NCI-H460 (cell line): ENCODE data around the gene SERINC4. TPM values are rescaled to one million over a fixed set of nuclear protein-coding genes. Genes with fewer than 3 reads are reported as not detected.
A peak's percentile ranks its signal among the peaks of the same experiment; 100 is the strongest.
"Not testable (repeated sequence)": the region's sequence is repeated elsewhere in the genome, so short reads cannot be mapped to it uniquely, and the experiment has no call there.

Source experiments
- DNase-seq: peaks from one replicate; pipeline ENCODE4 v3.0.0-alpha.2; 2016; ENCODE audit warnings: low read depth; ENCODE audit errors: extremely low read depth
- polyA plus RNA-seq: library from polyadenylated mRNA; depleted of rRNA; stranded (reverse); fragments of >200 nt; gene quantifications from 2 replicates; pipeline ENCODE4 v1.2.3, GENCODE V29; 2014; cell fraction: nucleus; rRNA removed
- total RNA-seq: library from RNA; depleted of rRNA; stranded (reverse); fragments of >200 nt; shearing (Covaris generic); gene quantifications from 2 replicates; pipeline ENCODE4 v1.2.3, GENCODE V29; 2014; rRNA removed

Gene SERINC4
- total RNA-seq = 0.12 TPM in 1 of 2 replicates, not detected in the other
- polyA plus RNA-seq = 0.43 TPM in 1 of 2 replicates, not detected in the other

DNA sequence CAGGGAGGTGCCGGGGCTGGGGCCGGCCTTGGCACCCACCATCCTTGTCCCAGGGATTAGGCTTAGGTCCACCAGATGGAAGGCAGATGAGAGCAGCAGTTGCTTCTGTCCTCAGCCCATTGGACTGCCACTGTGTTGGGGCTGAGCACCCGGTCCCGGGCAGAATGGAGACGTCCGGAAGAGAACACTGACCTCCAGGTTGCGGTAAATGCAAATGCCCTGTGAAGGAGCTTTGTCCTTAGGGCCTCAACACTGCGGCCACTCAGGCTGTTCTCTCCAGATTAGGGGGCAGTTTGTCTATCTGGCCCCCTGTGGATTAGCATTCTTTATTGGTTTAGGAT is at the start of gene SERINC4:
TSS of gene SERINC4 (minus strand) at position 276 of the 341 bp plus-strand sequence. CDS start at position 42, 234 bp downstream.
- DNase-seq = no peak

DNA sequence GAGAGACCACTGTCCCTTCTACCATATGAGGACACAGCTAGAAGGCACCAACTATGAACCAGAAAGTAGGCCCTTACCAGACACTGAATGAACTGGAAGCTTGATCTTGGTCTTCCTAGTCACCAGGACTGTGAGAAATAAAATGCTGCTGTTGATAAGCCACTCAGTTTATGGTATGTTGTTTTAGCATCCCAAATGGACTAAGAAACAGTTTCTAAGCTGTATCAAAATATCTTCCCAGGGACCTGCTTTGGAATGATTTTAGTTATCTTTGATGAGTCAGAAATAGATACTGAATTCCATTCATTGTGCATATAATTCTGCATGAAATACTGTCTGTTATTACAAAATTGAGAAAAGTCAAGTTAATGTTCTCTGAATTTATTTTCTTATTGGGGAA is 45.4 kb upstream of the SERINC4 start:
- DNase-seq = no peak

- DNase-seq = not testable (repeated sequence)
Observed at GRCh38 chr15:43832485-43832884, 32.5 kb upstream of the SERINC4 start.

GRCh38 chr15:43831519-43832052 is 31.6 kb upstream of the SERINC4 start:
- DNase-seq = not testable (repeated sequence)

DNA sequence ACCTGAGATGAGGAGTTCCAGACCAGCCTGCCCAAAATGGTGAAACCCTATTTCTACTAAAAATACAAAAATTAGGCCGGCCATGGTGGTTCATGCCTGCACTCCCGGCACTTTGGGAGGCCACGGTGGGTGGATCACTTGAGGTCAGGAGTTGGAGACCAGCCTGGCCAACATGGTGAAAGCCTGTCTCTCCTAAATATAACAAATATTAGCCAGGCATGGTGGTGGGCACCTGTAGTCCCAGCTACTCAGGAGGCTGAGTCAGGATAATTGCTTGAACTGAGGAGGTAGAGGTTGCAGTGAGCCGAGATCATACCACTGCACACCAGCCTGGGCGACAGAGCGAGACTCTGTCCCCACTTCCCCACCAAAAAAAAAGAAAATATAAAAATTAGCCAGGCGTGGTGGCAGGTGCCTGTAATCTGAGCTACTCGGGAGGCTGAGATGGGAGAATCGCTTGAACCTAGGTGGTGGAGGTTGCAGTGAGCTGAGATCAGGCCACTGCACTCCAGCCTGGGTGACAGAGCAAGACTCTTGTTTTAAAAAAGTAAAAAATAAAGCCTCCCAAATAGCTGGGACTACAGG is 30.8 kb upstream of the SERINC4 start:
- DNase-seq = not testable (repeated sequence)

- DNase-seq = not testable (repeated sequence)
Observed at GRCh38 chr15:43829951-43830540, 30.0 kb upstream of the SERINC4 start.

- no peak for DNase-seq
Observed at GRCh38 chr15:43828061-43828657, 28.1 kb upstream of the SERINC4 start.

DNA sequence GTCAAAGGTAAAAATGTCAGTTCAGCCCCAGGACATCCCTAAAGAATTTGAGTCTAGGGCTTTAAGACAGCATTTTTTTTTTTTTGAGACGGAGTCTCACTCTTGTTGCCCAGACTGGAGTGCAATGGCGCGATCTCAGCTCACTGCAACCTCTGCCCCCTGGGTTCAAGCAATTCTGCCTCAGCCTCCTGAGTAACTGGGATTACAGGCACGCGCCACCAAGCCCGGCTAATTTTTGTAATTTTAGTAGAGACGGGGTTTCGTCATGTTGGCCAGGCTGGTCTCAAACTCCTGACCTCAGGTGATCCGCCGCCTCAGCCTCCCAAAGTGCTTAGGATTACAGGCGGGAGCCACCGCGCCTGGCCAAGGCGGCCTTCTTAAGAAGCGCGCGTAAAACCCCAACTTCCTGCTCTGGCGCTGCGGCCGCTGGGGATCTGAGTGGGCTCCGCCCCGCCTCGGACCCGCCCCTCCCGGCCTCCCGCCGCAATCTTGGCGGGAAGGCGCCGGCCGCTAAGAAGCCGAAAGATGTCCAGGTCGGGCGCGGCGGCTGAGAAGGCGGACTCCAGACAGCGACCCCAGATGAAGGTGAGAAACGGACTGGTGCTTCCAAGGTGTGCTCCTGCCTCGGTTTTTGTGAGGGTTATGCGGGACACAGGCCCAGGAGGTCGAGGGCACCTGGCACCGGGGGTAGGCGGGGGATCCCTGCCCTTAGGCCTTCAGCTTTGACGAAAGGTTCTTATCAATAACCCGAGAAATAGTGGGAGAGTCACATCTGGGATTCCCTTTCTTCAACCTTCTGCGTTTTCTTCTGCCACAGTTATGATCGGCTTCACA is 26.7 kb upstream of the SERINC4 start, which contains the start of gene WDR76:
TSS of gene WDR76 (plus strand) at position 495 of the 834 bp plus-strand sequence. CDS start at position 526, 31 bp downstream.
- DNase-seq = peak; percentile 72

GRCh38 chr15:43826029-43826507 is 26.0 kb upstream of the SERINC4 start:
- DNase-seq = no peak

DNA sequence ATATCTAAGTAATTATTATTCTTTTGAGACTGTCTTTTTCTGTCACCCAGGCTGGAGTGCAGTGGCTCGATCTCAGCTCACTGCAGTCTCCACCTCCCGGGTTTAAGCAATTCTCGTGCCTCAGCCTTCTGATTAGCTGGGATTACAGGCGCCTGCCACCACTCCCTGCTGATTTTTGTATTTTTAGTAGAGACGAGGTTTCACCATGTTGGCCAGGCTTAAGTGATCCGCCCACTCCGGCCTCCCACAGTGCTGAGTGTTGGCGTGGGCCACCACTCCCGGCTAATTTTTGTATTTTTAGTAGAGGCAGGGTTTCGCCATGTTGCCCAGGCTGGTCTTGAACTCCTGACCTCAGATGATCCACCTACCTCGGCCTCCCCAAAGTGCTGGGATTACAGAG is 25.3 kb upstream of the SERINC4 start:
- DNase-seq = not testable (repeated sequence)

DNA sequence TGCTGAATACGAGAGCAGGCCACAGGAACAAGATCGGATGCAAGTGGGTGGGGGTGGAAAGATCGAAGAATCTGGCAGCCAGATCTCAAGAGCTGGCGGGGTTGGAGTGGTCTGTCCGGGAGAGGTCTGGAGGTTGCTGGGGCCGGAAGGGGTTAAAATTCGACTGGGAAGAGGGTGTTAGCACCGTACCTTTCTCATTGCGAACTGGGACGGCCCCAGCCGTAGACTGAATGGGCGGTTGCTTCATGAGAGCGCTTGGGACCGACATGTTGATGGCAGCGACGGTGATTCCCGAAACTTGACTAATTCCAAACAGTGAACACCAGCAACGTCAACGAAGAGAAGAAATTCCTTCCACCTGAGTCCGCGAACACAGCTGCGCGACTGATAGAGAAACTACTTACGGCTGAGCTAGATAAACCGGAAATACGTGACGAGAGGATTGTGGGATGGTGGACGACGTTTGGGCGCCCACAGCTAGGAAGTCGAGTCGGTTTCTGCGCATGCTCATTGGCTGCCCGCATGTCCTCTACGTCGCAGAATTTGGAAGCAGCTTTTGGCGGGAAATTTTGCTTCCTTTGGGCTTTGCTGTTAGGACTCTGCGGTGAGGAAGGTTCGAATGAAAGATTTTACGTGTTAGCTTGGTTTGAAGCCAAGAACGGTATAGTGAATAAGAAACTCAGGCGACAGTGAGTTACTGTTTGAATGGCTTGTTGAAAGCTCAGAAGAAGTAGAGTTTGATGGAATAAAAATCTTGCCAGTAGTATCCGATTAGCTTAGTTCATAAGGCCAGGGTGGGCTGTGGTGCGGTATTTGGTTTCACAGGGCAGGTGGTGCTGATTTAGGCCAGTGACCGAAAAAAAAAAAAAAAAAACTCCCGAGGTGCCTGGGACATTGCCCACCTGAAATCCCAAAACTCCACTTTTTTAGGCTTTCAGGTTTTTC is 24.6 kb upstream of the SERINC4 start, which contains the start of gene MFAP1:
TSS of gene MFAP1 (minus strand) at position 389 of the 945 bp plus-strand sequence. CDS start at position 268, 121 bp downstream.
- peak; percentile 95 for DNase-seq

DNA sequence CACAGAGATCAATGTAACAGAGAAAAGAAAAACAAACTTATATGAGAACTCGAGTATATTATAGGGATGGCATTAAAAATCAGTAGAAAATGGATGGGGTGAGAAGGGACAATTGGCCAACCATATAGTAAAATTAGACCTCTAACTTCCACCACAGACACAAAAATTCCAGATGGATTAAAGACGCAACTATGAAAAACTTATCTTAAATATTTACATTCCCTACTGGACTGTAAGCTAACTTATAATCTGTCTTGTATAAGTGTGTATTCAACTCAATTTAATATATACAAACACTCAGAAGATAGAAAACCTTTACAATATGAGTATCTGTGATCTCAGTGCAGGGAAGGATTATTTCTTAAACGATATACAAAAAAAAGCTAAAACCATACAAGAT is 21.5 kb upstream of the SERINC4 start:
- DNase-seq = no peak

- DNase-seq = not testable (repeated sequence)
Observed at GRCh38 chr15:43815064-43815463, 15.0 kb upstream of the SERINC4 start.

- no peak for DNase-seq
Observed at GRCh38 chr15:43808960-43809678, 9.1 kb upstream of the SERINC4 start.

DNA sequence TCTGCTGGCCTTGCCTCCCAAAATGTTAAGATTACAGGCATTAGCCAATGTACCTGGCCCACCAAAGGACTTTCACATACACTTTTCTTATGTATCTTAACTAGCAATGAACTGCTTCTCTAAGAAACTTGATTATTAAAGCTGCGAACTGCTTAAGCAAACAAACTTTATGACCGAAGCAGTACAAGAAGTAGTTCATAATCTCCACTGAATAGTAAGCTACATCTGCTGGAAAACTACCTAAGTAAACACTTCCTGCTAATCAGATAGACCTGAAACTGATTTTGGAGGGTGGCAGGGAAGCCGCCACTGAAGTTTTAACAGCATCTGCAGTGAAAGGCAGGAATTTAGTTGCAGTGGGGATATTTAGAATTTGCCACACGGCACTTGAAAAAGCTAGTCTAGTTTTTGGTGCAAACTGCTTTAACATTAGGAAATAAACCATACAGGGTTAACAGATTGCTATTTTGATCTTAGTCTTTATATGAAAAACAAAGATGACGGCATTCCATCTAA is 8.5 kb upstream of the SERINC4 start:
- DNase-seq = no peak

GRCh38 chr15:43802676-43803075 is 2.7 kb upstream of the SERINC4 start:
- DNase-seq = not testable (repeated sequence)

DNA sequence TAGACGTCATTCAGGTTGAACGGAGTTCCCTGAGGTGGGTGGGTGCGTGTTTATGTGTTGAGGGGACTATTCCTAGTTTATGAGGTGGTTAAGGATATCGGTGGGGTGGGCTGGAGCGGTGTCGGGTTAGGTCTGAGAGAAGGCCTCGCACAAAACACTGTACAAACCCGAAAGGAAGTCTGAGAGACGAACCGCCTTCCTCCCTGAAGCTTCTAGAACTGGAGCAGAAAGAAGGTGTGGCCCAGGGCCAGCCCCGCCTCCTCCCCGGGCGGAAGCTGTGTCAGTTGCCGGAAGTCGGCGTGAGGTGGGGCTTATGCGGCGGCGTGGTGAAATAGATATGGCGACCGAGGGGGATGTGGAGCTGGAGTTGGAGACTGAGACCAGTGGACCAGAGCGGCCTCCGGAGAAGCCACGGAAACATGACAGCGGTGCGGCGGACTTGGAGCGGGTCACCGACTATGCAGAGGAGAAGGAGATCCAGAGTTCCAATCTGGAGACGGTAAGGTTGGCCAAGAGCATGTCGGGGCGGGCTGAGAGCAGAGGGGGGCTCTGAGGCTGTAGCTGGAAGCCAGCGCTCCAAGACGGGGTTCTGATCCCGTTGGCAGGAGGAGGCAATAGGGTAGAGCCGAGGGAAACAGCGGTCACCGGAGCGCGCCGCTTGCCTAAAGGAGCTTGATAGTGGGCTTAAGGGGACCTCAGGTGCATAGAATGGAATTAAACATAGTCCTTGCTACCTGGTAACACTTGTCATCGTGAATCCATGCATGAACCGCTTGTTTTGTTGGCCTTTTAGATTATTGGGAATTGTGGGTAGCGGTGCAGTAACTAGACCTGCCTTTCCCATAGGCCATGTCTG is 494 bp upstream of the SERINC4 start, which contains the start of gene HYPK:
TSS of gene HYPK (plus strand) at position 314 of the 856 bp plus-strand sequence. CDS start at position 338, 24 bp downstream.
- peak; percentile 79 for DNase-seq
